Stimulated activated CD4-positive, alpha-beta T cell treated with anti-CD3 and anti-CD28 coated beads, Interleukin-15, amount 100 ng/mL, for 24 hours (primary cell): ENCODE data around the gene VPS45.
"Not testable (repeated sequence)": the region's sequence is repeated elsewhere in the genome, so short reads cannot be mapped to it uniquely, and the experiment has no call there.

ENCODE experiments used
- DNase-seq: peaks from one replicate; pipeline ENCODE4 v3.0.0-alpha.2; 2020

The VPS45 gene

DNA sequence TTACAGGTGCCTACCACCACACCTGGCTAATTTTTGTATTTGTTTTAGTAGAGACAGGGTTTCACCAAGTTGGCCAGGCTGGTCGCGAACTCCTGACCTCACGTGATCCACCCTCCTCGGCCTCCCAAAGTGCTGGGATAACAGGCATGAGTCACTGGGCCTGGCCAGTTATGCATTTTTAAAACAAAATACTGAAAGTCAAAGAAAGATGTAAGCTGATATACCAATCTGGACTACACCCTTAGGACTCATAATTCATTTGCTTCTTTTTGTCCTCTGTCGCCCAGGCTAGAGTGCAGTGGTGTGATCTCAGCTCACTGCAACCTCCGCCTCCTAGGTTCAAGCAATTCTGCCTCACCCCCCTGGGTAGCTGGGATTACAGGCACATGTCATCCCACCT, 67.8 kb downstream of the VPS45 start:
- DNase-seq: not testable (repeated sequence)

DNA sequence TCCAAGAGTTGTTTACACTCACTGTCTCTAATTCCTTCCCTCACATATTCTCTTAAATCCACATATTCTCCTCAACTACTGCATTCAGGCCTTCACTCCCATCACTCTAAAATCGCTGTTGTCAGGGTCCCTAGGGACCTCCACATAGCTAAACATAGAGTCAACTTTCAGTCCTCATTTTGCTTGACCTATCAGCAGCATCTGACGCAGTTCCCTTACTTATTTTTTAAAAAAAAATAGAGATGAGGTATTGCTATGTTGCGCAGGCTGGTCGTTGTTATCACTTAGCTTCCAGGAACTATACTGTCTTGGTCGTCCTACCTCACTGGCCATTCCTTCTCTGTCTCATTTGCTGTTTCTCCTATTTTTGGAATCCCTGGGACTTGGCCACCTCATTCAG, 70.5 kb downstream of the VPS45 start:
- no peak for DNase-seq

DNA sequence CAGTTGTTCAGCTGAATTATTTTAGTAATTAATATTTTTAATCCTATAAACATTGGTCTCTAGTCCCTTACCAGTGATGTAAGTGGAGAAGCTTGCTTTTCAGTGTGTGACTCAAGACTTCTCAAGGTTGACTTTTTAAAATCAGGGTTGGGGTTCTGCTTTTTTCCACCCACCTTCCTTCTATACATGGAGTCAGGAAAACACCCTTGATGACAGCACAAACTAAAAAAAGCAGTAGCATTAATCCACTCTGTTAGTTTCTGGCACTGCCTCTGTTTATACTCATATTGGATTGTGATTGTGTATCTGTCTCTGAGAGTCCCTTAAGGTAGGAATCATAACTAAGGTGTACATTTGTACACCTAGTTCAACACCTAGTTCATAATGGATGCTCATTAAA, 73.9 kb downstream of the VPS45 start:
- DNase-seq: no peak

DNA sequence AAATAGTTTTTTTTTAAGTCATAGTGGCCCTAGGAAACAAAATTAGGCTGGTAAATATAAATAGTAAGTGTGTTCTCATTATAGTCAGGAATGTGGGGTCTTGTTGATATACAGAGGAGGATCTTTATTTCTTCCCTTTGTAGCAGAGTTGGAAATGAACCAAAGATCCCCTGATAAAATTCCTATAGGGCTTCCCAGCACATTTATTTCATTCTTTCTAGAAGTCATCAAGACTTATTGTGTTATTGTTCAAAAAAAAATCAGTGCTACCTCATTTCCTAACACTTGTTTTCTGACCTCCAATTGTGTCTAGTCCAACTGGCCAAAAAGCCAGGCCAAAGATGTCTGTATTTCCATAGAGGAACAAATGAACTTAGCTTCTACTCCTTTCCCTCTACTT, 74.5 kb downstream of the VPS45 start:
- no peak for DNase-seq

DNA sequence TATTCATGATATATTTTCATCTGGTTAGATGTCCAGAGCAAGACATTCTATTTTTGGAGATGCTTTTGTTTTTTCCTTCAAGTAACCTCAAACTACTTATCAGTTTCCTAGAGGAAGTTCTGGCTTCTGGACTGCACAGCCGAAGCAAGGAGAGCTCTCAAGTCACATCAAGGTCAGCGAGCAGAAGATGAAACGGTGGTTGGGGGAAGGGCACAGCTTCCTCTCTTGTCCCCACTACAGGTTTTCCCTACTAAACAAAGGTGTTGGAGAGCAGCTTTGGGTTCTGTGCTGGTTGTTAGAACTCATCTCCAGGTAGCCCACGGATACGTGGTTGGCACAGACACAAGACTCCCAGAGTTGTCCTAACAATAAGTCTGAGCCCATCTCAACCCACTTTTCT, 77.0 kb downstream of the VPS45 start:
- DNase-seq: no peak

DNA sequence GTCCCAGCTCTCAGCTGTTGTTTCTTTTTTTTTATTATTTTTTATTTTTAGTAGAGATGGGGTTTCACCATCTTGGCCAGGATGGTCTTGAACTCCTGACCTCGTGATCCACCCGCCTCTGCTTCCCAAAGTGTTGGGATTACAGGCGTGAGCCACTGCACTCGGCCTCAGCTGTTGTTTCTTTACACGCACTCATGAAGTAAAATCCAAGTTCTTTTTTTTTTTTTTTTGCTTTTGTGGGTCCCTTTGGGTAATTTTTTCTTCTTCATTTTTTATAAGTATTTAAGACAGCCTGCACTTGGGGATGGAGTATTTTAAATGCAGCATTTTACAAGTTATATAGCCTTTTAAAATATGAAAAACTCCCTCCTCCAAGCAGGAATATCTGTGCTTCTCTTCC, 78.4 kb downstream of the VPS45 start:
- not testable (repeated sequence) for DNase-seq

DNA sequence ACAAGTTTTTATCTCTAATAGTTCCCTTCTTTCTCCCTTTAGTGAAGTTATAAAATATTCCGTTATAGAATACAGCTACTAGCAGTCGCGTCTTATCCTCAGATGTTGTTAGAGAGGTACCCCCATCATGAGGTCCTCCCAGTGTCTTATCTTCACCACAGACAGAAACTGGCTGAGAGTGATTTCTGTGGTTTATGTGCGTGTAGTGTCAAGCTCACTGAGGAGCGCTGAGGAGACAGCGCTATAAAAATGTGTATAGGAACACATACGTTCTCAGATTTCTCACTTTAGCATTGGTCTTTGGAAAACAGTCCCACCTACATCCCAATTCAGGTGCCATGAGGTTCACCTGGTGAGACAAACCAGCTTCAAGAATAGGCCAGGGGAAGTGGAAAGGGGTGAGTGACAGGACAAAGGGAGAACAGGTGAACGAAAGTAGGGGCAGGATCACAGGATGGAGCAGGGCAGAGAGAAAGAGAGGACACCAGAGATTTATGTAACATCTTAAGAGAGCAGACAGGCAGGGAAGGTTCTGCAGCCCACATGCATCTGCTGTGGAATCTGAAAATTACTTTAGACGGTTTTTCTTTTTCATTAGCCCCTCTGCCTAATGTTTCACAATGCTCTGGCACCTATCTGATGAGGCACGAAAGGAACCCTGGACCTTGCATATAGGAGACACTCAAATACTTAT, 79.4 kb downstream of the VPS45 start:
- no peak for DNase-seq

DNA sequence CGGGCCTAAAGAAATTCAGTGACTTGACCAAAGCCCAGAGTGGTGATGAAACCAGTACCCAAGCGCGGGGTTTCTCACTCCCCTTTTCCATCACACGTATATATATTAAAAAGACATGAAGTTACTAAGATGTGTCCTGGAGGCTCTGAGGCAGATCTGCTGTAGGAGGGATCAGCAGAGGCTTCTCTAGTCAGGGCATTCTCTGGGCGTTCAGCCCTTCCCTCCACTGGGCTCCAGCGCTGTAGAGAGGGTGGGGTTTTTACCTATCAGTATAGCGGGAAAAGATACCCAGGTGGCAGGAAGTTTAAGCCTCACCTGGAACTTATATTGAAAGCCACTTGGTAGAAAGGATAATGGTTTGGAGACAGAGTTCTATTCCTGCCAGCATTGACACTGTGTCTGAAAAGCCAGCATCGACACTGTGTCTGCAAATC, 81.3 kb downstream of the VPS45 start:
- no peak for DNase-seq

DNA sequence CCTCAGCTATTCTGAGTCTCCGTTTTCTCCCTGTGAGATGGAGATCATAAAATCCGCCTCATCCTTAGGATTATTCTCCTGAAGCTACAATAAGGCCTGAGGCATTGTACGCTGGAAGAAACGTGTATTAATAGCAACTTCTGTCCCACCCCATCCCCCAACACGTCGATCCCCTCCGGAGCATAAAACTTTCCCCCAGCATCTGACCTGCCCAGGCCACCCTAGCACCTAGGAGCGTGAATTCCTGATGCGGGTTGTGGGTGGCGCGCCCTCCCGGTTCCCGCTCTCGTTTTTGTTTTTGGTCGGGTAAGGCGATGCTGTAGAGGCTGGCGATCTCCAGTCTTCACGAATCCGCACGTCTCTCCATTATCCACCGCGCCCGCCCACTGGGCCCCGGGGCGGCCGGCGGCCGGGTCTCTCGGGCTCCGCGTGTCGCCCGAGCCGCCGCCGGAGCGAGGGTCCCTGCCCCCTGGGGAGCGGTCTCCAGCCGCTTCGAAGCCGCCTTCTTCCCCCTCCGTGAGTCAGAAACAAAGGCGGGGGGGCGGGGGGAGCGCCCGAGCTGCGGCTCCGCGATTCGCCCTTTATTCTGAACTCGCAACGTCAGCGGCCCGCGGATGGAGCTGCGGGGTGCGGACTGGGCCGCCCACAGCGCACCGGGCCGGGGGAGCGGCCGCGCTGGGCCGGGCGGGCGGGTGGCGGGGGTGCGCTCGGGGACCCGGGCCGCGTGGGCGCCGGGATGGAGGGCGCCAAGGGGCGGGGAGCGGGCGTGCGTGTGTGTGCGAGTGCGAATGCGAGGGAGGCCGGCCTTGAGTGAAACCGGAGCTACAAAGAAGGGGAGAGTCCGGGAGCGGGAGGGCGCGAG, 81.9 kb downstream of the VPS45 start, which contains the start of gene PLEKHO1:
Gene PLEKHO1, plus strand, starts transcription at position 646 of the 862 bp plus-strand sequence. CDS start 342 bp downstream, outside the sequence.
- DNase-seq: peak; percentile 85

DNA sequence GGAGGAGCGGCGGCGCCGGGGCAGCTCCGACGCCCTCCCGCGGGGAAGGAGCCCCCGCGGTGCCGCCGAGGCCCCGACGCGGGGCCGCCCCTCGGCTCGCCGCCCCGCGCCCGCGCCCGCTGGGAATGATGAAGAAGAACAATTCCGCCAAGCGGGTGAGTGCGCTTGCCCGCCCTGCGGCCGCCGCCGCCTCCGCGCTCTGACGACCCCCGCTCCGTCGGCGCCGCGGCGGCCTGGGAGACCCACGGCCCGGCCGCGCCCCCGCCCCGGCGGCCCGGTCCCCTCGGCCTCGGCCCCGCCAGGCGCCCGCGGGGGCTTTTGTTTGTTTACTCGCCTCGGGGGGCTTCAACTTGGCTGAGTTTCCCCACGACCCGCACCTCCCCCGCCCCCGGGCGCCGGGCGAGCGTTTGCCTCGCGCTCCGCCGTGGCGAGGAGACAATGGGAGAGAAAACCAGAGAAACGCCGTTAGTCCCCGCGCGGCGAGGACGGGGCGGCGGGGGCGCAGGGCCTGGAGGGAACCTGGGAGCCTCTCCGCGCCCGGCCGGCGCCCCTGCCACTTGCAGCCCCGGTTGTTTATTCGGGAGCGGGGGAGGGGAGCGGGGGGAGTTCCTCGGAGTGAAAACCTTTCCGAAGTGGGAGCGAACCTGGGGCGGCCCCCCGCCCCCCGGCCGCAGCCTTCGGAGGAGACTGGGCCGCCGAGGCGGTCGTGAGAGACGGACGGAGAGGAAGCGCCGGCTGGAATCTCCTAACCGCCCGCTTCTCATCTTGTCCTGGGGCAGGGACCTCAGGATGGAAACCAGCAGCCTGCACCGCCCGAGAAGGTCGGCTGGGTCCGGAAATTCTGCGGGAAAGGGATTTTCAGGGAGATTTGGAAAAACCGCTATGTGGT, 82.8 kb downstream of the VPS45 start:
- DNase-seq: peak; percentile 44

DNA sequence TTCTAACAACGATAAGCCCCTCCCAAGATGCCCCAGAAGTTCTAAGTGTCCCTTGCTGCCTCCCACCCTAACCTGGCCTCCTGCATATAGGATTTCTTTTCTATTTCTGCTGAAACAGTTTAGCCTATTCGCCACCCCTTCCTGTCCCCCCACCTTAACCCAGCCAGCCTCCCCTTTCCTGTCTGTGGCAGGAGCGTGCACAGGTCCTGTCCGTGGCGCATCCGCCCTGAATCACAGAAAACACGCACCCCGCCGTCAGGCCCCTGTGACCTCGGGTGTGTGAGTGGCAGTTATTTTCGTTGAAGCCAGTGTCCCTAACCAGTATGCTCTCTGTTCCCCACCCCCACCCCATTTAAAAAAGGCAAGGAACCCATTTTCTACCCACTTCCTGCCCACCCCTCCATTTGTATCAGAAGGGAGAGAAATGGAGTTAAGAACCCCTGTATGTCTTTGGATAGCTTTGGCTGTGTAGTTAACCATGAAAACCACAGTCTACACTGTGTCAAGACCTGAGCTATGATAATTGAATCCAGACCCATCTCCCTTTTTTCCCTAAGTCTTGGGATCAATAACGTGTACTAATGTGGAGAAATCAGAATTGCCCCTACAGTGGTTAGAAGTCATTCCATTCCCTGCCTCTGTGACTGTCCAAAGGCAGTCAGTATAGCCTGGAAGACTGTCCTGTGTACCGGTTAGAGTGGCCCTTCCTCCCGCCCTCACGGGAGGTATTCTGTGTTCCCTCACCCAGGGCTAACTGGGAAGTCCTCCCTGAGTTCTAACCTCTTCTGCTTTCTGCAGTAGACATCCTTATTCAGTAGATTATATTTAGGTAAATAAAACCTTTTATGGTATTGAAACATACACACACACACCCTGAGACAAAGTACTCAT, 84.0 kb downstream of the VPS45 start:
- DNase-seq: peak; percentile 63

DNA sequence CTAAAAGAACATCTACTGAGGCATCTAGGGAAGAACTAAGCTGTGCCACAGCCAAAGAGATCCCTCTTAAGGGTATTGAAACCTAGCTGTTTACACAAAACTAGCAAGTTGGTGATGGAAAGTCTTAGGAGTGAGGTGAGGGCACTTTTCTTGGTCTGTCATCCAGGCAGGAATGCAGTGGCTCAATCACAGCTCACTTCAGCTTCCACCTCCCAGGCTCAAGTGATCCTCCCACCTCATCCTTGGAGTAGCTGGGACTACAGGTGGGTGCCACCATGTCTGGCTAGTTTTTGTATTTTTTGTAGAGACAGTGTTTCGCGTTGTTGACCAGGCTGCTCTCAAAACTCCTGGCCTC, 84.6 kb downstream of the VPS45 start:
- DNase-seq: no peak

DNA sequence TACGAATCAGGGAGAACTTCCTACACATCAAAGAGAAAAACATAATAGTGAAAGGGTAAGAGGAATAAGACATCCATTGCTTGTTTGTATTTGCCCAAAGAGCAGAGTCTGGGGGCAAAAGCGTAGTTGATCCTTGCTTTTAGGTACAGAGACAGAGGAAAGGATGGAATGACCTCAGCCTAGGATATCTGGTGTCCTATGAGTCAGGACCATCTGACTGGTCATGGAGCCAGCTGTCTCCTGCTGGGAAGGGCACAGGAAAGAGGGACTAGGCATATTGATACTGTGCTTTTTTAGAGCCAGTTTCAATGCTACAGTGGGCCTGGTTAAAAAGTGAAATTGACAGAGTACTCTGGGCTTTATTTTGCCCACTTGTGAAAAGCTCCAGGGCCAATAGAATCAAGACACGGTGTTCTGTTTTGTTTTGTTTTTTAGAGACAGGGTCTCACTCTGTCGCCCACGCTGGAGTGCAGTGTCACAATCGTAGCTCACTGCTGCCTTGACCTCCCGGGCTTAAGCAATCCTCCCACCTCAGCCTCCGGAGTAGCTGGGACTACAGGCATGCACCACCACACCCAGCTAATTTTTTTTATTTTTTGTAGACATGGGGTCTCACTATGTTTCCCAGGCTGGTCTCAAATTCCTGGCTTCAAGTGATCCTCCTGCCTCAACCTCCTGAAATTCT, 85.3 kb downstream of the VPS45 start:
- no peak for DNase-seq

DNA sequence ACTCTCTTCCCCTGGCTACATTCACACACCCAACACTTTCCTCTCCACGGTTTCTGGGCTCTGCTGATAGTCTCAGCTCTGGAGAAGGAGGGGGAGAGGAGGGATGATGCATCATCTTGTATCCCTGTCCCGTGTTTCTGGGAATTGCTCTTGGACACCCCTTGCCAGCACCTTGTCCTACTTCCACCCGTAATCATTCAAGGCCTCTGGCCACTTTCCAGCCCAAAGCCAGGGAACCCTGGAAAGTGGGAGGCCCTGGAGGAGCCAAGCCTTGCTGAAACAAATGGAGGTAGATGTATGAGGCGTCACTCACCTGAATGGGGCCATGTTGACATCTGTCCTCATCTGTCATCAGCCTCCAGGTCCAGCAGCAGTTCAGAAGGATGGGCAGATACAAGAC, 86.6 kb downstream of the VPS45 start:
- no peak for DNase-seq

DNA sequence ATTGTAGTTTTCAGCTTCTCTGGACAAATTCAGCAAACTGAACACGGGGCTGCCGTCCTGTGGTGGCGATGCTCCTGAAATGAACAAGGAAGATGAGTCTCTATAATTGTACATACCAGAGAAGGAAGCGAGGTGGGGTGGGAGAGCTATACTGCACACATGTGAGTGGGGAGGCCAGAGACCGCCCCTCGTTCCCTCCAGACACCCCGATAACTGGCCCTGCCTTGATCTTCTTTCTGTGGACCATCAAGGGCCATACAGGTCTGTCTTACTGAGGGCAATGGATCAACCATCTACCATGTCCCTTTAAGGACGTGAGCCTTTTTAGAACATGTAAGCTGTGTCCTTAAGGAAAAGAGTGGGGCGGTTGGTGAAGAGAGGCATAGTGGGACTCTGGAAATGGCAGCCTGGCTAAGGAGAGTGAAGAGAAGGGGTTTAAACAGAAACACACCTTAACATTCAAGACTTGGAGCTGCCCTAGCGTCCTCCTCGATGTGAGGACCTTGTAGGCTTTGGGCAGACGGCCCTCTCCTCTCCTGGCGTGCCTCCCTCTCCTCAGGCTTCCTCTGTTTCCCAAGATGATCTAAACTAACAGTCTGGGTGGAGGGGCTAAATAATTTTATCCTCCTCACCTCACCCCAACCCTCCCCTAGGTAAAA, 88.0 kb downstream of the VPS45 start:
- no peak for DNase-seq

DNA sequence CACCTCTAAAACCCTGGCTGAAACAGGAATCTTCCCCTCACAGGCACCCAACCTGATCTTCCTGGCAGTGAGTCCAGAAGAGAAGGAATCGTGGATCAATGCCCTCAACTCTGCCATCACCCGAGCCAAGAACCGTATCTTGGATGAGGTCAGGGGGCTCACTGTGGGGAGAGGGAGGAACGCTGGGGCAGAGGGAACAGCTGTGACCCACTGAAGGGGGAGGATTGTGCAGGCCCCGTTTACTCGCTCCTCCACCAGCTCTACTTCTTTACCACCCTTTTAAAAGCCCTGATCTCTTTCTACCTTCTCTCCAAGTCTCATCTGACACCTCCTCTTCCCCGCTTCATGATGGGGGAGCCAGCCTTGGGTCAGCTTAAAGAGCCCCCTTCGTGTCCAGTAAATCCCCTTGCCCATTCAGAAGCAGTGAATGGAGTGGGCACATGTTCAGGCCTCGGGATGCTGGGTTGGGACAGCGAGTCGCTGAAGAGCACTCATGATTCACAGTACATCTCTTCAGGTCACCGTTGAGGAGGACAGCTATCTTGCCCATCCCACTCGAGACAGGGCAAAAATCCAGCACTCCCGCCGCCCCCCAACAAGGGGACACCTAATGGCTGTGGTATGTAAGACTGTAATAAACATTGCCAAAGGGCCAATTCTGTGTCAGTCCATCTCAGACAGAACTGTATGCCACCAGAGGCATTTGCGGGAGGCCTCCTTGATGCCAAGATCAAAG, 89.5 kb downstream of the VPS45 start:
- DNase-seq: no peak

DNA sequence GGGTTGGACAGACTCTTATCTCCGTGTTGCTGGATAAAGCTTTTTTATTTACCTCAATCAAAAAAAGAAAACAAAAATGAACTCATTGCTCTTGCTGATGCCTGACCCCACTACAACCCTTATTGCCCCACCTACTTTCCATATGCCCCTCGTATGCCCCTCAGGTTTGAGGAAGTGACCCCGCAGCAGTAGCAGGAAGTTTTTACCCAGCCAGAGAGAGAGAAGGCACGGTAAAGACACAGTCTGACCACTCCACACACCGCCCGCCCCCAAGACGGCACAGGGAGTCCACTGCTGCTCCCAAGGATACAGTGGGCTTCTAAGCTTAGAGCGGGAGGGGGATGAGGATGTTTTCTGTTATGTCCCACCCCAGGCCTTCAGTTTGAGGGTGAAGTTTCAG, 92.0 kb downstream of the VPS45 start:
- no peak for DNase-seq

DNA sequence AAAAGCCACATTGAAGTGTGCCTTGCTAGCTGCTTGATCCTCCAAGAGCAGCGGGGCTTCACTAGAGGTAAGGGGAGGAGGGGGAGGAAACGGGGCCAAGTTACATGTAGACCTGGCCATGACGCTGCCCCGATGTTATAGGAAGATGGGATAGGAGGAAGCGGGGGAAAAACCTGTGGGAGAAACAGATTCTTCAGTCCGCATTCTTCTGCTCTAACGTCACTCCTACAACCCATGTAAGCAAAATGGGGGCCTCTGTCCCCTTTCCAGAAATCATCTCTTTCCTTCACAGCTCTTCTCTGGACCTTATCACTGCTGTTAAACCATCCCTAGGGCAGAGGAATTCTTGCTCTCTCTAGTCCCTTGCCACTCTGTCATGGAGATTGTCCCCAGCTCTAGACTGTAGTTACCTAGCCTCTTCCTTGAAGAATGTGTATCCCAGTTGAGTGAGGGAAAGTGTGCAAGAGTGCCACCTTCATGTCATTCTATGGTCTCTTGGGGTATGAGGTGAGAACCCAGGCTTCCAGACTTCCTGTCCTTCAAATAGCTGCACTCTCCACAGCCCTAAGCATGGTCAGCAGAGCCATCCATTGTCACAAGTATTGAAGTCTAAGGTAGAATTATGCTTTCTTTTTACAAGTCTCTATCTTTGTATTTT, 93.5 kb downstream of the VPS45 start:
- DNase-seq: no peak

DNA sequence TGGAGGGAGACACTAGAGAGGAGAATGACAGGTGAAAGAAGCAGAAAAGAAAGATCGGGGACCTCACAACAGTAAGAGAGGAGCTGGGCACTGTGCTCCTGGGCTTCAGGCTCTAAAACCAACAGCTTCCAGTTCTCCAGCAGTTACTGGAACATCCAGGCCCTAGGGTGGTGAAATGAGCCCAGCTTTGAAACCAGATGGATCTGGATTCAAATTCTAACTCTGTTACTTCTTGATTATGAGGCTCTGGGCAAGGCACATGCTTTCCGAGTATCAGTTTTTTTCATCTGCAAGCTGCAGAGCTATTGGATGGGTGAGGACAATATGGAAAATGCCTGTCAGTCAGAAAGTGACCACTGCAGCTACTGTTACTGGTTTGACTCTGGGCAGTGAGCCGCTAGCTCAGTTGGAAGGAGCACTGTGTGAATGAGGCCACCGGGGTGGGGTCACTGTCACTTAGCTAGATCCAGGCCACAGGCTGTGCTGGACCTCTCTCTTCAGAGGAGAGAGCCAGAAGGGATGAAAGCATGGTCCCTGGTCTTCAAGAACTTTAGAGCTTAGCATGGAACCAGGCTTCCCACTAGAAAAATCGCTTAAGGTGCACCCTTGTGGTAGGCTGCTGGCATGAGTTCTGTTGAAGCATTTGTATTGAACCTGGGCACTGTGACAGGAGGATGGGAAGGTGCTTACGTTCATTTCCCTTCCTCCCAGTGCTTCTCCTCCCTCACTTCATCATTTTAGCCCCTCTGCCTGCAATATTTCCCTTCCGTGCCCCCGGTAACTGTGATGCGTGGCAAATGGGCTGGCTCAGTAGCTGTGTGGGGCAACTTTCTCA, 94.4 kb downstream of the VPS45 start:
- DNase-seq: no peak
